Type B pancreatic cell (in vitro differentiated cells): ENCODE data around the gene ARHGEF17. TPM values are rescaled to one million over a fixed set of nuclear protein-coding genes. Genes with fewer than 3 reads are reported as not detected.
"Not testable (repeated sequence)": the region's sequence is repeated elsewhere in the genome, so short reads cannot be mapped to it uniquely, and the experiment has no call there.

ENCODE experiments used
- DNase-seq: peaks from one replicate; pipeline ENCODE4 v3.0.0; 2021; ENCODE audit warnings: mixed read lengths; ENCODE audit not compliant: unreplicated experiment; ENCODE audit errors: extremely low spot score
- H3K27ac Mint-ChIP-seq: 2 replicates; pipeline ENCODE4 v1.8.0; 2021; ENCODE audit warnings: mild to moderate bottlenecking, mixed read lengths
- H3K27me3 Mint-ChIP-seq: 2 replicates; pipeline ENCODE4 v1.8.0; 2021; ENCODE audit warnings: mixed read lengths
- H3K36me3 Mint-ChIP-seq: 2 replicates; pipeline ENCODE4 v1.8.0; 2021; ENCODE audit warnings: mixed read lengths
- H3K4me1 Mint-ChIP-seq: one replicate; pipeline ENCODE4 v1.8.0; 2021; ENCODE audit warnings: mixed read lengths; ENCODE audit not compliant: unreplicated experiment
- H3K4me3 Mint-ChIP-seq: 2 replicates; pipeline ENCODE4 v1.8.0; 2021; ENCODE audit warnings: mild to moderate bottlenecking, mixed read lengths
- H3K9me3 Mint-ChIP-seq: 2 replicates; pipeline ENCODE4 v1.8.0; 2021; ENCODE audit warnings: mixed read lengths
- total RNA-seq: library from RNA; stranded (reverse); gene quantifications from 2 replicates; pipeline ENCODE4 v1.2.1, GENCODE V29; 2021; ENCODE audit warnings: low replicate concordance
- TF ChIP-seq, protein P1 (sequence below): fragments of 200-600 bp; sonication (generic); conservative IDR thresholded peaks from 2 replicates; pipeline ENCODE4 v1.5.0; 2021; ENCODE audit warnings: antibody characterized with exemption, mild to moderate bottlenecking

Gene ARHGEF17
- total RNA-seq, 1 donor from 2014 or later: 69.7 TPM

DNA sequence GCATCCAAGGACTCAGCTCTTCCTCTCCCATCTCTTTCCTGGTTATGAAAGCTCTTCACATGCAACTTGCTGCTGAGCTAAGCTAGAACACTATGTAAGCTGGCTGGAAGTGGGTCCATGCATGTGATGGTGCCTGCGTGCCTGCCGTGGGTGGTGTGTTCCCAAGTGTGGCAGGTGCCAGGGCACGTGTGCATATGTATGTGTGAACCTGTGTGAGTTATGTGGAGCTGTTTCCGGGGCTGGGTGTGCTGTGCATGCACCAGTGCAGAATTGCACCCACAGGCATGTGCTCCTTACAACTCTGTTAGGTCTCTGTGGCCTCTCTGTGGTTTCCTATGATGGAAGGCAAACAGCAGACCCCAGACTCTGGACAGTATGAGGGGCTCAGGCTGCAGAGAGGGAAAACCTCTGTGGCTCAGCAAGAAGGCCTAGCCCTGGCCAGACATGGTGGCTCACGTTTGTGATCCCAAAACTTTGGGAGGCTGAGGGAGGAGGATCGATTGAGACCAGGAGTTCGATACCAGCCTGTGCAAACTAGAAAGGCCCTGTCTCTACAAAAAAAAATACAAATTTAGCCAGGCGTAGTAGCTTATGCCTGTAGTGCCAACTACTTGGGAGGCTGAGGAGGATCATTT lies 40.1 kb upstream of the ARHGEF17 start:
- Mint-ChIP-seq H3K9me3 (no peaks in the 10 kb centered on the region), H3K4me3 (no peak overlapping the region), H3K27ac (peak overlapping the region; percentile 63), H3K27me3 (peaks cover 15% of the 10 kb centered on the region), H3K4me1 (peaks cover 33% of the 10 kb centered on the region), H3K36me3 (no peaks in the 10 kb centered on the region)
- DNase-seq: peak; percentile 54
- TF ChIP-seq, protein P1, sequence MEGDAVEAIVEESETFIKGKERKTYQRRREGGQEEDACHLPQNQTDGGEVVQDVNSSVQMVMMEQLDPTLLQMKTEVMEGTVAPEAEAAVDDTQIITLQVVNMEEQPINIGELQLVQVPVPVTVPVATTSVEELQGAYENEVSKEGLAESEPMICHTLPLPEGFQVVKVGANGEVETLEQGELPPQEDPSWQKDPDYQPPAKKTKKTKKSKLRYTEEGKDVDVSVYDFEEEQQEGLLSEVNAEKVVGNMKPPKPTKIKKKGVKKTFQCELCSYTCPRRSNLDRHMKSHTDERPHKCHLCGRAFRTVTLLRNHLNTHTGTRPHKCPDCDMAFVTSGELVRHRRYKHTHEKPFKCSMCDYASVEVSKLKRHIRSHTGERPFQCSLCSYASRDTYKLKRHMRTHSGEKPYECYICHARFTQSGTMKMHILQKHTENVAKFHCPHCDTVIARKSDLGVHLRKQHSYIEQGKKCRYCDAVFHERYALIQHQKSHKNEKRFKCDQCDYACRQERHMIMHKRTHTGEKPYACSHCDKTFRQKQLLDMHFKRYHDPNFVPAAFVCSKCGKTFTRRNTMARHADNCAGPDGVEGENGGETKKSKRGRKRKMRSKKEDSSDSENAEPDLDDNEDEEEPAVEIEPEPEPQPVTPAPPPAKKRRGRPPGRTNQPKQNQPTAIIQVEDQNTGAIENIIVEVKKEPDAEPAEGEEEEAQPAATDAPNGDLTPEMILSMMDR: no peak

DNA sequence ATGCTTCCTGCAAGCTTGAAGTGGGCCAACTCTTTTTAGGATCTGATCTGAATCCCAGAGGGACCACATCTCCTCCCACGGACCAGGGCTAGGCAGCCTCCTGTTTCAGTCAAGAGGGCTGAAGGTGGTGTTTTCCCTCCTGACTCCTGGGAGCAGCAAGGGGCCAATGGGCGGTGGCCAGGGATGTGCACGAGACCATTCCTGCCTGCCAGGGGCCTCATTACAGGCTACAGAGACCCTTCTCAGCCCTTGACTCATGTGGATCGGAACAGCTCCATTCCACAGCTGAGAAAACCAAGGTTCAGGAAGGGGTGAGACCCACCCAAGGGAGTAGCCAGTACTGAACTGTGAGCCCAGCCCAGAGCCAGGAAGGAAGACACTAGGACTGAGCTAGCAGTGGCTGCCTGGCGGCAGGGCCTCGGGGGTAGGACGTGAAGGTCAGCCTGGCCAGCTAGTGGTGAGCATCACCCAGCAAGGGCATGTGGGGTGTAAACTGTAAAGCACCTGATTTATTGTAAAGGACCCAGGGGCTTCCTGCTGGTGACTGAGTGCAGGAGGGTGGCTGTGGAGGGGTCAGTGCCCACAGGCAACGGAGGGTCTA lies 39.3 kb upstream of the ARHGEF17 start:
- H3K4me3 Mint-ChIP-seq: no peak overlapping the region

DNA sequence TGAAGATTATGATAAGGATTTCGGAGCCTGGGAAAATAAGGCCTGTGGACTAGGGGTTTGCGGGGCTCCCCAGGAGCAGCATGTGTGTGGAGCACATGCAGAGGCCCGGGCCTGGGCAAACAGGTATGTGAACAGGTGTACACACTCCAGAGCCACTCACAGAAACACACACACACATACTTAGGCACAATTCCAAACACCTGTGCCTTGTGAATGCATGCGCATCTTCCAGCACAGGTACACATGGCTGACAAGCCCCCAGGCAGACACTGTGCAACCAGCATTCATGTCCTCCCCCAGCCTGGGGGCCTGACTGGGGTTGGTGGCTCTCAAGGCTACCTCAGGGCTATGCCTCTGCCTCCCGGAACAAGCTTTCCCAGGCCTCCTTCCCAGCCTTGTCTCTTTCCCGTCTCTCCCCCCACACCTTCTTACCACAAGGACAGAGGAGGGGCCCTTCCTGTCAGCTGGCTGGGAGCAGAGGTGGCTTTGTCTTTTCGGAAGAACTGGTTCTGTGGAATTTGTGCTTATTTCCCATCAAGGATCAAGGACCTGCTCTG lies 38.5 kb upstream of the ARHGEF17 start:
- peak overlapping the region; percentile 95 for H3K27ac Mint-ChIP-seq
- TF ChIP-seq, protein P1: no peak
- peaks cover 11% of the 10 kb centered on the region for H3K27me3 Mint-ChIP-seq
- H3K4me1 Mint-ChIP-seq: peaks cover 43% of the 10 kb centered on the region
- peak; percentile 67 for DNase-seq
- no peaks in the 10 kb centered on the region for H3K9me3 Mint-ChIP-seq
- H3K4me3 Mint-ChIP-seq: peak overlapping the region; percentile 72
- no peaks in the 10 kb centered on the region for H3K36me3 Mint-ChIP-seq

More for the DNA sequence above, 39.3 kb upstream of the ARHGEF17 start:
- peak; percentile 61 for DNase-seq
- Mint-ChIP-seq H3K4me1 (peaks cover 39% of the 10 kb centered on the region), H3K36me3 (no peaks in the 10 kb centered on the region), H3K27me3 (peaks cover 12% of the 10 kb centered on the region), H3K9me3 (no peaks in the 10 kb centered on the region), H3K27ac (peak overlapping the region; percentile 95)
- TF ChIP-seq, protein P1: no peak

DNA sequence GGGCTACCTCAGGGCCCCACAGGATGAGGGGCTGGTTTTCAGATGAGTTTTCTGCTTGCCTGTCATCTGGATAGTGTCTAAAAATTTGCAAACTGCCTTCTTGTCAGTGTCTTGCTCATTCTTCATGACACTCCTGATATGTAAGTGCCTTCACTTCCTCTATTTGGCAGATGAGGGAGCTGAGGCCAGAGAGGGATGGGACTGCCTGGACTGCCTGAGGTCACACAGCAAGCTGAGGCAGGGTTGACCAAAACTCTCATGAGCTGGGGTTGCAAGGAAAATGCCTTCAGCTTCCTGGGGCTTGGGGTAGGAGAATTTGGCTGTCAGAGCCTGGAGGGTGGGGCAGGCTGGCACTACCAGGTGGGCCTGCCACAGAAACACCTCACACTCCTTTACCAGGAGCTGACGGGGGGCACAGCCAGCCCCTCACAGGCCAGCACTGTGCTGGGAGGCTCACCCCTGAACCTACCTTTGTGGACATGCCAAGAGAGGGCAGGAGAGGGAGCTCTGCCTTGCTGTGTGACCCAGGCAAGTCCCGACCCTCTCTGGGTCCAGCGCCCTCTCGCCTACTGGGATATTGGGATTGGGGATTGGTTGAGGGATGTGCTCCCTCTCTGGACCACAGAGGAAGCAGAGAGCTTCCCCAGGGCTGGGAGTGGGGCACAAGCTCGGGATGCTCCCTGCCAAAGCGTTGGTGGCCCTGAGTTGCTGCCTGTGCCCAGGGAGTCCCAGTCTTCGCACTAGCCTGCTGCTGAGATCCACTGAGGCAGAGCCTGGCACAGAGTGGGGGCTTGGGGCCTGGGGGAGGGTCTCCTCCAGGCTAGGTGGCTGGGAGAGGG lies 37.8 kb upstream of the ARHGEF17 start:
- Mint-ChIP-seq H3K27ac (peak overlapping the region; percentile 95), H3K27me3 (peaks cover 5% of the 10 kb centered on the region), H3K36me3 (no peaks in the 10 kb centered on the region), H3K4me3 (peak overlapping the region; percentile 72), H3K4me1 (peaks cover 46% of the 10 kb centered on the region), H3K9me3 (no peaks in the 10 kb centered on the region)
- TF ChIP-seq, protein P1: no peak
- DNase-seq: peak; percentile 60

DNA sequence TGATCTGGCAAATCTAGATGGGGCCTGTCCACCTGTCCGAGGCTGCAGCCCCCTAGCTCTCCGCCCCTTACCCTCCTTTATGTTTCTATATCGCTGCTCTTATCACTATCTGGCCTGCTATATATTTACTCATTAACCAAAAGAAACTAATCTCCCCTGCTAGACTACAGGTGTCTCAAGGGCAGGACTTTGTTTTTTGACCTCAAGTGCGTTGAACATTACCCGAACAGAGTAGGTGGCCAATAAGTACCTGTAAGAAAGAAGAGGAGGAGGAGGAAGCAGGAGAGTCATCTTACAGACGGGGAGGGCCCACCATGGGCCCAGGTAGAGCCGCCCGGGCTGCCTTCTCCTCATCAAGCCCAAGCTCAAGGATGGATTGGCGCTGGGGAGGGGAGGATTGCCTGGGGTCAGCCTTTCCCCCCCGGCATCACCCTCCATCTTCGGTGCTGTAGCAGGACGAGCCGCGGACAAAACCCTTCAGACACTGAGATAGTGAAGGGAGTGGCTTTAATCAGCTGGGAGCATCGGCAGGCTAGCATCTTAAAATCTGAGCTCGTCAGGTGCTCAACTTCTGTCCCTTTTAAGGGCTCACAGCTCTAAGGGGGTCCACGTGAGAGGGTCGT lies 37.1 kb upstream of the ARHGEF17 start:
- Mint-ChIP-seq H3K27ac (peak overlapping the region; percentile 91), H3K9me3 (no peaks in the 10 kb centered on the region), H3K4me3 (peak overlapping the region; percentile 44), H3K4me1 (peaks cover 45% of the 10 kb centered on the region), H3K27me3 (peaks cover 3% of the 10 kb centered on the region), H3K36me3 (no peaks in the 10 kb centered on the region)
- TF ChIP-seq, protein P1: no peak
- peak; percentile 42 for DNase-seq

DNA sequence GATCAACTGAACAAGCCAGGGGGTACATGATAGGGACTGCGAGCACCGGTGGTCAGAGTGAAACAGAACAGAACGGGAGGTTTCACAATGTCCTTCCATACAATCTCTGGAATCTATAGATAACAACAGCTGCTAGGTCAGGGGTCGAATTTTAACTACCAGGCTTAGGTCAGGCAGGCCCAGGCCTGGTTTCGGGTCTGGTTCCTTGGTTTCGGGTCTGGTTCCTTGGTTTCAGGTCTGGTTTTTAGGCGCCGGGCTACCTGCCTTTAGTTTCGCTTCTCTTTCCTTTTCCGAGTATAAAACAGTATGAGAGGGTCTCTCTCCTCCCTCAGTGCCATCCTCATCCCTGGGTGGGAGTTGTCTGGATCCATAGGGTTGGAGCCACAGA lies 36.6 kb upstream of the ARHGEF17 start:
- not testable (repeated sequence) for H3K36me3 Mint-ChIP-seq, H3K9me3 Mint-ChIP-seq, DNase-seq, H3K27me3 Mint-ChIP-seq
- Mint-ChIP-seq H3K27ac (peak overlapping the region; percentile 91), H3K4me3 (peak overlapping the region; percentile 44), H3K4me1 (peaks cover 43% of the 10 kb centered on the region)
